CD4-positive, alpha-beta T cell treated with Interferon alpha-2 for 1 hour (primary cell): ENCODE results near the gene CYFIP2.
A peak's percentile ranks its signal among the peaks of the same experiment; 100 is the strongest.
"Not testable (repeated sequence)": the region's sequence is repeated elsewhere in the genome, so short reads cannot be mapped to it uniquely, and the experiment has no call there.

ENCODE experiments used
- DNase-seq, 2 donors: peaks; one replicate each; pipeline ENCODE4 v3.0.0-alpha.2; 2020 to 2022

CYFIP2 gene

GRCh38 chr5:157400741-157401495, 135.0 kb downstream of the CYFIP2 start:
- no peak for DNase-seq

GRCh38 chr5:157415838-157416237, 149.9 kb downstream of the CYFIP2 start:
- no peak for DNase-seq

- not testable (repeated sequence) for DNase-seq
Measured at GRCh38 chr5:157419521-157419920, 153.6 kb downstream of the CYFIP2 start.

- not testable (repeated sequence) for DNase-seq
Measured at GRCh38 chr5:157429920-157430319, 164.0 kb downstream of the CYFIP2 start.

GRCh38 chr5:157431544-157432200, 165.7 kb downstream of the CYFIP2 start:
- peak; percentile 50 to 72 for DNase-seq

GRCh38 chr5:157434096-157434495, 168.2 kb downstream of the CYFIP2 start:
- DNase-seq = no peak

- DNase-seq = no peak
Measured at GRCh38 chr5:157443041-157443549, 177.2 kb downstream of the CYFIP2 start.

- DNase-seq = no peak
Measured at GRCh38 chr5:157444224-157444623, 178.3 kb downstream of the CYFIP2 start.
